ENCODE measurements around the gene ROBO3.

Gene ROBO3

GRCh38 chr11:124864892-124865180 is 396 bp upstream of the ROBO3 start:
- Histone ChIP-seq H3K4me2 (ENCODE audit: low read length) (no peak overlapping the region), H3K4me3 (ENCODE audit: low read depth, low read length, poor library complexity, severe bottlenecking) (no peak overlapping the region), H3K4me1 (ENCODE audit: insufficient read depth, low read length, severe bottlenecking) (no peaks in the 10 kb centered on the region), H3K36me3 (ENCODE audit: insufficient read depth, low read length) (no peaks in the 10 kb centered on the region), H3K9ac (ENCODE audit: low read length) (no peak overlapping the region), H3K79me2 (ENCODE audit: insufficient read depth, low read length) (no peaks in the 10 kb centered on the region), H3K27me3 (ENCODE audit: insufficient read depth, low read length) (no peaks in the 10 kb centered on the region), H4K20me1 (ENCODE audit: insufficient read depth, low read length) (no peaks in the 10 kb centered on the region), H3F3A (ENCODE audit: insufficient read depth, low read length) (no peaks in the 10 kb centered on the region), H3K27ac (ENCODE audit: low read depth, low read length, poor library complexity, severe bottlenecking) (no peak overlapping the region), H3K9me2 (ENCODE audit: low read depth, low read length) (no peaks in the 10 kb centered on the region), H2AFZ (ENCODE audit: low read length) (no peak overlapping the region), H3K9me3 (ENCODE audit: low read length) (no peaks in the 10 kb centered on the region)
- TF ChIP-seq CTCF (IDR thresholded peaks at IDR 0.05; ENCODE audit: low read length) (no peak), EZH2 (IDR thresholded peaks at IDR 0.05; ENCODE audit: borderline replicate concordance, low read length) (no peak)

- Histone ChIP-seq H3K9ac (ENCODE audit: low read length) (no peak overlapping the region), H3K4me1 (ENCODE audit: insufficient read depth, low read length, severe bottlenecking) (no peaks in the 10 kb centered on the region), H2AFZ (ENCODE audit: low read length) (no peak overlapping the region), H3K4me2 (ENCODE audit: low read length) (no peak overlapping the region), H4K20me1 (ENCODE audit: insufficient read depth, low read length) (no peaks in the 10 kb centered on the region), H3K9me2 (ENCODE audit: low read depth, low read length) (no peaks in the 10 kb centered on the region), H3F3A (ENCODE audit: insufficient read depth, low read length) (no peaks in the 10 kb centered on the region), H3K9me3 (ENCODE audit: low read length) (no peaks in the 10 kb centered on the region), H3K27me3 (ENCODE audit: insufficient read depth, low read length) (no peaks in the 10 kb centered on the region), H3K4me3 (ENCODE audit: low read depth, low read length, poor library complexity, severe bottlenecking) (no peak overlapping the region), H3K79me2 (ENCODE audit: insufficient read depth, low read length) (no peaks in the 10 kb centered on the region), H3K27ac (ENCODE audit: low read depth, low read length, poor library complexity, severe bottlenecking) (no peak overlapping the region), H3K36me3 (ENCODE audit: insufficient read depth, low read length) (no peaks in the 10 kb centered on the region)
- no peak for TF ChIP-seq CTCF (IDR thresholded peaks at IDR 0.05; ENCODE audit: low read length)
- TF ChIP-seq EZH2 (IDR thresholded peaks at IDR 0.05; ENCODE audit: borderline replicate concordance, low read length), result no peak
Observed at GRCh38 chr11:124865902-124866851, 945 bp downstream of the ROBO3 start.

GRCh38 chr11:124867700-124868099 is 2.5 kb downstream of the ROBO3 start:
- H3K4me3 ChIP-seq (ENCODE audit: low read depth, low read length, poor library complexity, severe bottlenecking), result no peak overlapping the region
- H3K9me2 ChIP-seq (ENCODE audit: low read depth, low read length), result no peaks in the 10 kb centered on the region
- H3K27ac ChIP-seq (ENCODE audit: low read depth, low read length, poor library complexity, severe bottlenecking), result no peak overlapping the region
- H3F3A ChIP-seq (ENCODE audit: insufficient read depth, low read length), result no peaks in the 10 kb centered on the region
- no peaks in the 10 kb centered on the region for H3K4me1 ChIP-seq (ENCODE audit: insufficient read depth, low read length, severe bottlenecking)
- H3K79me2 ChIP-seq (ENCODE audit: insufficient read depth, low read length), result no peaks in the 10 kb centered on the region
- no peaks in the 10 kb centered on the region for H3K27me3 ChIP-seq (ENCODE audit: insufficient read depth, low read length)
- H2AFZ ChIP-seq (ENCODE audit: low read length), result no peak overlapping the region
- TF ChIP-seq EZH2 (IDR thresholded peaks at IDR 0.05; ENCODE audit: borderline replicate concordance, low read length) (no peak), CTCF (IDR thresholded peaks at IDR 0.05; ENCODE audit: low read length) (peak; percentile 28; the same call in 1 of the 2 replicates)
- H3K9ac ChIP-seq (ENCODE audit: low read length), result no peak overlapping the region
- no peak overlapping the region for H3K4me2 ChIP-seq (ENCODE audit: low read length)
- H4K20me1 ChIP-seq (ENCODE audit: insufficient read depth, low read length), result no peaks in the 10 kb centered on the region
- H3K9me3 ChIP-seq (ENCODE audit: low read length), result no peaks in the 10 kb centered on the region
- H3K36me3 ChIP-seq (ENCODE audit: insufficient read depth, low read length), result no peaks in the 10 kb centered on the region

Measured in OCI-LY1 (cell line).